ENCODE measurements around the gene RNF224.

The RNF224 gene

GRCh38 chr9:137225699-137226331 is 1.5 kb upstream of the RNF224 start:
- H3K4me3 ChIP-seq (ENCODE audit: low read depth, low read length) = no peak overlapping the region
- TF ChIP-seq MYC (IDR thresholded peaks at IDR 0.05; ENCODE audit: low read depth, low read length) (no peak), POLR2A (IDR thresholded peaks at IDR 0.05; ENCODE audit: extremely low read depth, insufficient read length) (no peak), CTCF (IDR thresholded peaks at IDR 0.05; ENCODE audit: low read depth, low read length) (no peak), MAX (IDR thresholded peaks at IDR 0.05; ENCODE audit: low read depth, low read length) (no peak)

GRCh38 chr9:137226338-137227053 is 806 bp upstream of the RNF224 start:
- no peak for DNase-seq (ENCODE audit: low read depth)
- TF ChIP-seq MYC (IDR thresholded peaks at IDR 0.05; ENCODE audit: low read depth, low read length) (no peak), MAX (IDR thresholded peaks at IDR 0.05; ENCODE audit: low read depth, low read length) (no peak), POLR2A (IDR thresholded peaks at IDR 0.05; ENCODE audit: extremely low read depth, insufficient read length) (no peak), CTCF (IDR thresholded peaks at IDR 0.05; ENCODE audit: low read depth, low read length) (no peak)
- H3K4me3 ChIP-seq (ENCODE audit: low read depth, low read length) = no peak overlapping the region

More at GRCh38 chr9:137225699-137226331, 1.5 kb upstream of the RNF224 start:
- no peak for DNase-seq (ENCODE audit: low read depth)

- H3K4me3 ChIP-seq (ENCODE audit: low read depth, low read length) = no peak overlapping the region
- no peak for DNase-seq (ENCODE audit: low read depth)
- no peak for TF ChIP-seq MAX (IDR thresholded peaks at IDR 0.05; ENCODE audit: low read depth, low read length)
- TF ChIP-seq MYC (IDR thresholded peaks at IDR 0.05; ENCODE audit: low read depth, low read length) = no peak
- TF ChIP-seq CTCF (IDR thresholded peaks at IDR 0.05; ENCODE audit: low read depth, low read length) = no peak
- no peak for TF ChIP-seq POLR2A (IDR thresholded peaks at IDR 0.05; ENCODE audit: extremely low read depth, insufficient read length)
Measured at GRCh38 chr9:137227853-137228505, 677 bp downstream of the RNF224 start.

- no peak overlapping the region for H3K4me3 ChIP-seq (ENCODE audit: low read depth, low read length)
- DNase-seq (ENCODE audit: low read depth) = no peak
- TF ChIP-seq CTCF (IDR thresholded peaks at IDR 0.05; ENCODE audit: low read depth, low read length) = no peak
- TF ChIP-seq MAX (IDR thresholded peaks at IDR 0.05; ENCODE audit: low read depth, low read length) = no peak
- no peak for TF ChIP-seq POLR2A (IDR thresholded peaks at IDR 0.05; ENCODE audit: extremely low read depth, insufficient read length)
- TF ChIP-seq MYC (IDR thresholded peaks at IDR 0.05; ENCODE audit: low read depth, low read length) = no peak
Measured at GRCh38 chr9:137228506-137228967, 1.2 kb downstream of the RNF224 start.

- no peak overlapping the region for H3K4me3 ChIP-seq (ENCODE audit: low read depth, low read length)
- TF ChIP-seq POLR2A (IDR thresholded peaks at IDR 0.05; ENCODE audit: extremely low read depth, insufficient read length) (no peak), MAX (IDR thresholded peaks at IDR 0.05; ENCODE audit: low read depth, low read length) (no peak), MYC (IDR thresholded peaks at IDR 0.05; ENCODE audit: low read depth, low read length) (no peak), CTCF (IDR thresholded peaks at IDR 0.05; ENCODE audit: low read depth, low read length) (no peak)
- DNase-seq (ENCODE audit: low read depth) = no peak
Measured at GRCh38 chr9:137228968-137229896, 1.9 kb downstream of the RNF224 start.

All from NB4 (cell line).